OCI-LY1 (cell line): ENCODE results near the gene WDR20.

ENCODE experiments used
- H2AFZ ChIP-seq: fragments of 200-600 bp; sonication (generic), shearing (Covaris generic); 2 replicates; pipeline ENCODE4 v1.6.0; 2014; ENCODE audit warnings: antibody characterized with exemption, mild to moderate bottlenecking, low read length
- H3F3A ChIP-seq: fragments of 200-600 bp; sonication (generic), shearing (Covaris generic); 2 replicates; pipeline ENCODE4 v1.6.0; 2014; ENCODE audit warnings: mild to moderate bottlenecking, antibody characterized with exemption, low read length, moderate library complexity; ENCODE audit not compliant: insufficient read depth
- H3K27ac ChIP-seq: fragments of 200-600 bp; sonication (generic); 2 replicates; pipeline ENCODE4 v1.5.1; 2014; ENCODE audit warnings: low read length, mixed run types, mild to moderate bottlenecking, low read depth; ENCODE audit not compliant: poor library complexity, severe bottlenecking
- H3K27me3 ChIP-seq: fragments of 200-600 bp; sonication (generic); 2 replicates; pipeline ENCODE4 v1.6.0; 2014; ENCODE audit warnings: antibody characterized with exemption, mild to moderate bottlenecking, low read length, moderate library complexity; ENCODE audit not compliant: insufficient read depth
- H3K36me3 ChIP-seq: fragments of 200-600 bp; sonication (generic); 2 replicates; pipeline ENCODE4 v1.6.1; 2014; ENCODE audit warnings: mild to moderate bottlenecking, antibody characterized with exemption, low read length, moderate library complexity, mixed read lengths; ENCODE audit not compliant: insufficient read depth
- H3K4me1 ChIP-seq: fragments of 200-600 bp; sonication (generic); 2 replicates; pipeline ENCODE4 v1.5.1; 2014; ENCODE audit warnings: mild to moderate bottlenecking, low read length, moderate library complexity; ENCODE audit not compliant: insufficient read depth, severe bottlenecking
- H3K4me2 ChIP-seq: fragments of 200-600 bp; sonication (generic), shearing (Covaris generic); 2 replicates; pipeline ENCODE4 v1.6.1; 2014; ENCODE audit warnings: low read length
- H3K4me3 ChIP-seq: fragments of 200-600 bp; sonication (generic); 2 replicates; pipeline ENCODE4 v1.5.1; 2014; ENCODE audit warnings: low read length, low read depth, mild to moderate bottlenecking, mixed read lengths; ENCODE audit not compliant: poor library complexity, severe bottlenecking
- H3K79me2 ChIP-seq: fragments of 200-600 bp; shearing (Covaris generic); 2 replicates; pipeline ENCODE4 v1.6.1; 2016; ENCODE audit warnings: mixed run types, low read length, mixed read lengths; ENCODE audit not compliant: insufficient read depth
- H3K9ac ChIP-seq: fragments of 200-600 bp; sonication (generic), shearing (Covaris generic); 2 replicates; pipeline ENCODE4 v1.6.1; 2014; ENCODE audit warnings: mild to moderate bottlenecking, low read length, mixed read lengths
- H3K9me2 ChIP-seq: fragments of 200-600 bp; sonication (generic), shearing (Covaris generic); 2 replicates; pipeline ENCODE4 v1.6.1; 2014; ENCODE audit warnings: low read depth, mild to moderate bottlenecking, low read length, mixed read lengths
- H3K9me3 ChIP-seq: fragments of 200-600 bp; shearing (Covaris generic); 2 replicates; pipeline ENCODE4 v1.6.1; 2014; ENCODE audit warnings: low read length, mixed read lengths
- H4K20me1 ChIP-seq: fragments of 200-600 bp; sonication (generic), shearing (Covaris generic); 2 replicates; pipeline ENCODE4 v1.6.0; 2016; ENCODE audit warnings: mild to moderate bottlenecking, low read length; ENCODE audit not compliant: insufficient read depth
- EZH2 ChIP-seq: fragments of 200-600 bp; sonication (generic), shearing (Covaris generic); IDR thresholded peaks from 2 replicates; pipeline ENCODE4 v1.8.0; 2017; ENCODE audit warnings: borderline replicate concordance, mixed run types, mild to moderate bottlenecking, antibody characterized with exemption, low read length, moderate library complexity, mixed read lengths
- TF ChIP-seq, protein P1 (sequence below): fragments of 200-600 bp; sonication (generic), shearing (Covaris generic); IDR thresholded peaks from 2 replicates; pipeline ENCODE4 v1.5.1; 2017; ENCODE audit warnings: mild to moderate bottlenecking, antibody characterized with exemption, low read length, moderate library complexity, mixed read lengths

Gene WDR20

DNA sequence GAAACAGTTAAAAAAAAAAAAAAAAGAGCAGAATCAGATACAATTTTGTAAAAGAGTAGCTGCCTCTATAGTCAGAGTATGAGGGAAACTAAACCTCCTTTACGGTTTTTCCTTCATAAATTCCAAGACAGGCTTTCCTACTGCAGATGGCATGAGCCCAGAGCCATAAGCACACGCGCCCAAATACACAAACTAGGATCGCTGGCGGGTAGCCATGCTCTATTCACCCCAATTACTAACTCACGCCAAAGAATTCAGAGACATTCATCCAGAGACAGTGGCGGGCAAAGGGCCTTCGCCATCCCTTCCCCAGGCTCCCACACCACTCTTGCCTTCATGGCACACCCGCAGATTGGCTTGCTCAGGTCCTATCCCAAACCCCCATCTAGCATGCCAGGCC lies 117.0 kb downstream of the WDR20 start:
- H3K9me2 ChIP-seq: no peaks in the 10 kb centered on the region
- no peaks in the 10 kb centered on the region for H3K79me2 ChIP-seq
- H3K4me2 ChIP-seq: no peak overlapping the region
- TF ChIP-seq EZH2: no peak
- TF ChIP-seq, protein P1, sequence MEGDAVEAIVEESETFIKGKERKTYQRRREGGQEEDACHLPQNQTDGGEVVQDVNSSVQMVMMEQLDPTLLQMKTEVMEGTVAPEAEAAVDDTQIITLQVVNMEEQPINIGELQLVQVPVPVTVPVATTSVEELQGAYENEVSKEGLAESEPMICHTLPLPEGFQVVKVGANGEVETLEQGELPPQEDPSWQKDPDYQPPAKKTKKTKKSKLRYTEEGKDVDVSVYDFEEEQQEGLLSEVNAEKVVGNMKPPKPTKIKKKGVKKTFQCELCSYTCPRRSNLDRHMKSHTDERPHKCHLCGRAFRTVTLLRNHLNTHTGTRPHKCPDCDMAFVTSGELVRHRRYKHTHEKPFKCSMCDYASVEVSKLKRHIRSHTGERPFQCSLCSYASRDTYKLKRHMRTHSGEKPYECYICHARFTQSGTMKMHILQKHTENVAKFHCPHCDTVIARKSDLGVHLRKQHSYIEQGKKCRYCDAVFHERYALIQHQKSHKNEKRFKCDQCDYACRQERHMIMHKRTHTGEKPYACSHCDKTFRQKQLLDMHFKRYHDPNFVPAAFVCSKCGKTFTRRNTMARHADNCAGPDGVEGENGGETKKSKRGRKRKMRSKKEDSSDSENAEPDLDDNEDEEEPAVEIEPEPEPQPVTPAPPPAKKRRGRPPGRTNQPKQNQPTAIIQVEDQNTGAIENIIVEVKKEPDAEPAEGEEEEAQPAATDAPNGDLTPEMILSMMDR: no peak
- H3K4me1 ChIP-seq: no peaks in the 10 kb centered on the region
- no peaks in the 10 kb centered on the region for H3K9me3 ChIP-seq
- H3K4me3 ChIP-seq: no peak overlapping the region
- H3K36me3 ChIP-seq: no peaks in the 10 kb centered on the region
- no peaks in the 10 kb centered on the region for H3F3A ChIP-seq
- H2AFZ ChIP-seq: no peak overlapping the region
- no peaks in the 10 kb centered on the region for H3K27me3 ChIP-seq
- H3K27ac ChIP-seq: no peak overlapping the region
- H4K20me1 ChIP-seq: no peaks in the 10 kb centered on the region
- no peak overlapping the region for H3K9ac ChIP-seq

DNA sequence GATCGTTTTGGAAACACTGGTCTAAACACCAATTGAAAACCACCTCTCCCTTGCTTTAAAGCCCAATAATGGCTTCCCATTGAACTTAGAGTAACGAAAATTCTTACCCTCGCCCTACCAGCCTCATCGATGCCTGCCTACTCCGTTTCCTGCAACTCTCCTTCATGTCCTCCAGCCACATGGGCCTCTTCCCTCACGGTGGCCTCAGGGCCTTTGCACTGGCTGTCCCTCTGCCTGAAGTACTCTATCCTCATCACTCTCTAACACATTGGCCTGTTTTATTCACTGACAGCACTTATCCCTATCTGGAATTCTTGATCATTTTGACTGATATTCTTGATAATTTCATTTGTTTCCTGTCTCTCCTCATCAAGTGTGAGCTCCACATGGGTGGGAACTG lies 118.4 kb downstream of the WDR20 start:
- Histone ChIP-seq H3F3A (no peaks in the 10 kb centered on the region), H3K36me3 (no peaks in the 10 kb centered on the region), H2AFZ (no peak overlapping the region), H4K20me1 (no peaks in the 10 kb centered on the region), H3K9ac (no peak overlapping the region), H3K4me1 (no peaks in the 10 kb centered on the region), H3K9me3 (no peaks in the 10 kb centered on the region), H3K4me2 (no peak overlapping the region), H3K79me2 (no peaks in the 10 kb centered on the region), H3K9me2 (no peaks in the 10 kb centered on the region), H3K4me3 (no peak overlapping the region), H3K27me3 (no peaks in the 10 kb centered on the region), H3K27ac (no peak overlapping the region)
- TF ChIP-seq EZH2: no peak
- TF ChIP-seq, protein P1: no peak
